IMR-90 (cell line): ENCODE results near the gene ARHGAP5. TPM values are rescaled to one million over a fixed set of nuclear protein-coding genes. Genes with fewer than 3 reads are reported as not detected.

Experiments
- ATAC-seq: fragments of 200-7000 bp; cut with Tn5 transposase; 2 replicates; pipeline ENCODE4 v1.9.1; 2020; ENCODE audit warnings: low read depth, mild to moderate bottlenecking, moderate library complexity
- BruUV-seq: library from RNA; stranded (reverse); fragments of 400-500 nt; replicated peaks from 2 replicates; lab custom pipeline; 2021; lab: Mats Ljungman, UMichigan
- CTCF ChIA-PET: fragments of 300-600 bp; formaldehyde crosslinking; extraction: SDS; loops from one replicate; lab custom pipeline; 2021; ENCODE audit warnings: antibody characterized with exemption; lab: Yijun Ruan, JAX
- POLR2A ChIA-PET: fragments of 300-600 bp; sonication (Branson Sonifier 250); formaldehyde crosslinking; loops from one replicate; lab custom pipeline; 2022; ENCODE audit warnings: antibody characterized with exemption; ENCODE audit not compliant: unreplicated experiment; lab: Charles Lee
- DNase-seq: peaks from one replicate; pipeline ENCODE4 v3.0.0; 2013
- H2AFZ ChIP-seq: replicated peaks from 2 replicates; pipeline ENCODE3; 2013; ENCODE audit warnings: low read length, mild to moderate bottlenecking; ENCODE audit not compliant: poor library complexity
- H2AK5ac ChIP-seq: 2 replicates; pipeline ENCODE4 v1.6.1; 2013; ENCODE audit warnings: low read depth, low read length, inconsistent platforms
- H2AK9ac ChIP-seq: replicated peaks from 2 replicates; pipeline ENCODE3; 2013; ENCODE audit warnings: mild to moderate bottlenecking, low read depth, low read length, moderate library complexity; ENCODE audit not compliant: poor library complexity
- H2BK120ac ChIP-seq: 2 replicates; pipeline ENCODE4 v1.6.1; 2013; ENCODE audit warnings: low read depth, low read length, inconsistent platforms
- H2BK15ac ChIP-seq: 3 replicates; pipeline ENCODE4 v1.6.1; 2013; ENCODE audit warnings: low read depth, low read length, inconsistent platforms
- H2BK20ac ChIP-seq: 2 replicates; pipeline ENCODE4 v1.6.1; 2013; ENCODE audit warnings: low read depth, mild to moderate bottlenecking, inconsistent platforms, low read length, moderate library complexity
- H2BK5ac ChIP-seq: 2 replicates; pipeline ENCODE4 v1.6.1; 2013; ENCODE audit warnings: mild to moderate bottlenecking, low read depth, low read length, inconsistent platforms; ENCODE audit not compliant: poor library complexity, severe bottlenecking
- H3K14ac ChIP-seq: replicated peaks from 2 replicates; pipeline ENCODE4 v1.6.1; 2013; ENCODE audit warnings: low read depth, low read length, inconsistent platforms
- H3K18ac ChIP-seq: 2 replicates; pipeline ENCODE4 v1.6.1; 2013; ENCODE audit warnings: low read depth, low read length, control low read depth
- H3K23ac ChIP-seq: 2 replicates; pipeline ENCODE4 v1.6.1; 2013; ENCODE audit warnings: low read depth, low read length, inconsistent platforms
- H3K27ac ChIP-seq: 2 replicates; pipeline ENCODE4 v1.5.1; 2013; ENCODE audit warnings: mild to moderate bottlenecking, control low read depth, low read length; ENCODE audit not compliant: insufficient read depth
- H3K27me3 ChIP-seq: 2 replicates; pipeline ENCODE4 v1.6.1; 2013; ENCODE audit warnings: low read length; ENCODE audit not compliant: control insufficient read depth, insufficient read depth
- H3K36me3 ChIP-seq: 2 replicates; pipeline ENCODE4 v1.6.1; 2013; ENCODE audit warnings: low read length, mixed read lengths; ENCODE audit not compliant: control insufficient read depth, insufficient read depth
- H3K4ac ChIP-seq: 2 replicates; pipeline ENCODE4 v1.6.1; 2013; ENCODE audit warnings: low read depth, low read length, inconsistent platforms
- H3K4me1 ChIP-seq: 2 replicates; pipeline ENCODE4 v1.6.1; 2013; ENCODE audit warnings: low read length, mixed read lengths; ENCODE audit not compliant: control insufficient read depth, insufficient read depth
- H3K4me2 ChIP-seq: 2 replicates; pipeline ENCODE4 v1.6.1; 2013; ENCODE audit warnings: low read depth, mild to moderate bottlenecking, control low read depth, low read length, moderate library complexity
- H3K4me3 ChIP-seq: 2 replicates; pipeline ENCODE4 v1.5.1; 2013; ENCODE audit warnings: low read depth, mild to moderate bottlenecking, control low read depth, low read length, moderate library complexity; ENCODE audit not compliant: insufficient read depth
- H3K56ac ChIP-seq: 2 replicates; pipeline ENCODE4 v1.6.1; 2013; ENCODE audit warnings: low read length, inconsistent platforms; ENCODE audit not compliant: insufficient read depth; ENCODE audit errors: extremely low read depth
- H3K79me1 ChIP-seq, 2 experiments: 2 replicates each; pipeline ENCODE4 v1.6.1; 2013; ENCODE audit warnings: low read length in 2 of 2, inconsistent platforms in 1 of 2, low read depth in 1 of 2
- H3K9ac ChIP-seq: 2 replicates; pipeline ENCODE4 v1.6.1; 2013; ENCODE audit warnings: low read depth, low read length, control low read depth
- H3K9me1 ChIP-seq: 2 replicates; pipeline ENCODE4 v1.6.1; 2013; ENCODE audit warnings: low read length, inconsistent platforms; ENCODE audit not compliant: insufficient read depth
- H3K9me3 ChIP-seq: 2 replicates; pipeline ENCODE4 v1.6.1; 2013; ENCODE audit warnings: low read length; ENCODE audit not compliant: control insufficient read depth, insufficient read depth
- H4K20me1 ChIP-seq: 2 replicates; pipeline ENCODE4 v1.6.1; 2013; ENCODE audit warnings: low read length, inconsistent platforms; ENCODE audit not compliant: insufficient read depth
- H4K5ac ChIP-seq: 2 replicates; pipeline ENCODE4 v1.6.1; 2013; ENCODE audit warnings: mild to moderate bottlenecking, low read depth, low read length, control low read depth
- H4K8ac ChIP-seq, 2 experiments: 2 replicates each; pipeline ENCODE4 v1.6.1; 2013; ENCODE audit warnings: low read depth in 2 of 2, low read length in 2 of 2, control low read depth in 1 of 2, inconsistent platforms in 1 of 2
- H4K91ac ChIP-seq: 2 replicates; pipeline ENCODE4 v1.6.1; 2013; ENCODE audit warnings: low read depth, low read length, inconsistent platforms; ENCODE audit not compliant: insufficient read depth
- BHLHE40 ChIP-seq: fragments of 150-350 bp; IDR thresholded peaks from 2 replicates; pipeline ENCODE4 v1.6.1; 2016; ENCODE audit warnings: mild to moderate bottlenecking, low read depth, low read length
- CEBPB ChIP-seq: IDR thresholded peaks from 2 replicates; pipeline ENCODE4 v1.6.1; 2012; ENCODE audit warnings: low read depth, low read length, improper control_type of control experiment
- CHD1 ChIP-seq: IDR thresholded peaks from 2 replicates; pipeline ENCODE4 v1.6.1; 2012; ENCODE audit warnings: low read depth, low read length, improper control_type of control experiment
- FOS ChIP-seq: fragments of 150-350 bp; IDR thresholded peaks from 2 replicates; pipeline ENCODE4 v1.6.1; 2016; ENCODE audit warnings: low read depth, low read length
- MAFK ChIP-seq: IDR thresholded peaks from 2 replicates; pipeline ENCODE4 v1.6.1; 2012; ENCODE audit warnings: low read depth, low read length, improper control_type of control experiment
- MAZ ChIP-seq: IDR thresholded peaks from 2 replicates; pipeline ENCODE4 v1.6.1; 2012; ENCODE audit warnings: low read depth, mild to moderate bottlenecking, low read length, improper control_type of control experiment, moderate library complexity, borderline replicate concordance
- MXI1 ChIP-seq: IDR thresholded peaks from 2 replicates; pipeline ENCODE4 v1.6.1; 2012; ENCODE audit warnings: low read depth, mild to moderate bottlenecking, low read length, moderate library complexity, borderline replicate concordance
- POLR2A ChIP-seq: IDR thresholded peaks from 2 replicates; pipeline ENCODE4 v1.6.1; 2012; ENCODE audit warnings: mild to moderate bottlenecking, low read depth, low read length
- RAD21 ChIP-seq: IDR thresholded peaks from 2 replicates; pipeline ENCODE4 v1.6.1; 2012; ENCODE audit warnings: low read length, improper control_type of control experiment
- RCOR1 ChIP-seq: IDR thresholded peaks from 2 replicates; pipeline ENCODE4 v1.6.1; 2012; ENCODE audit warnings: mild to moderate bottlenecking, low read length, improper control_type of control experiment; ENCODE audit not compliant: insufficient replicate concordance
- RFX5 ChIP-seq: IDR thresholded peaks from 2 replicates; pipeline ENCODE4 v1.8.0; 2012; ENCODE audit warnings: low read depth, mild to moderate bottlenecking, low read length, moderate library complexity
- WGBS, 2 experiments: methylation state at CpG; one replicate each; pipeline versions ENCODE4 v1.1.5 to v1.1.7; 2013; ENCODE audit warnings: missing lambda C conversion rate in 2 of 2; ENCODE audit not compliant: insufficient read length in 1 of 2; ENCODE audit errors: extremely low coverage in 2 of 2; 5-methylcytosine and 5-hydroxymethylcytosine counted together
- dilution Hi-C: fragments of 300-500 bp; cut with HindIII; formaldehyde crosslinking; loops from one replicate; pipeline ENCODE4 v1.14.3; 2018; ENCODE audit warnings: low sequenced_read_pairs; ENCODE audit not compliant: unreplicated experiment
- in situ Hi-C: fragments of 300-500 bp; cut with MboI; formaldehyde crosslinking; loops from 3 replicates; pipeline ENCODE4 v1.14.3; 2019; ENCODE audit warnings: low sequenced_read_pairs, inconsistent platforms, mixed read lengths
- intact Hi-C: fragments of 100-400 bp; cut with micrococcal nuclease; formaldehyde crosslinking; loops from 2 replicates; pipeline ENCODE4 v1.10.0; 2022
- polyA plus RNA-seq, 3 experiments: library from polyadenylated mRNA; depleted of rRNA; stranded (reverse); fragments of >200 nt; gene quantifications; 2 replicates each; pipeline ENCODE4 v1.2.3, GENCODE V29; 2012; ENCODE audit warnings: low replicate concordance in 1 of 3
- total RNA-seq: library from RNA; depleted of rRNA; stranded (reverse); fragments of >200 nt; gene quantifications from 2 replicates; pipeline ENCODE4 v1.2.3, GENCODE V29; 2012
- TF ChIP-seq, protein P1 (sequence below): conservative IDR thresholded peaks from 2 replicates; pipeline ENCODE4 v1.5.1; 2012; ENCODE audit warnings: mild to moderate bottlenecking, low read depth, low read length, improper control_type of control experiment
- TF ChIP-seq, protein P2 (sequence below): fragments of 150-350 bp; IDR thresholded peaks from 2 replicates; pipeline ENCODE4 v1.6.1; 2016; ENCODE audit warnings: low read depth, mild to moderate bottlenecking, low read length, moderate library complexity, borderline replicate concordance

Gene ARHGAP5
- total and polyA plus RNA-seq, 2 of the 4 experiments (the other 2 are of a cell fraction): 7.4 to 45.3 TPM

DNA sequence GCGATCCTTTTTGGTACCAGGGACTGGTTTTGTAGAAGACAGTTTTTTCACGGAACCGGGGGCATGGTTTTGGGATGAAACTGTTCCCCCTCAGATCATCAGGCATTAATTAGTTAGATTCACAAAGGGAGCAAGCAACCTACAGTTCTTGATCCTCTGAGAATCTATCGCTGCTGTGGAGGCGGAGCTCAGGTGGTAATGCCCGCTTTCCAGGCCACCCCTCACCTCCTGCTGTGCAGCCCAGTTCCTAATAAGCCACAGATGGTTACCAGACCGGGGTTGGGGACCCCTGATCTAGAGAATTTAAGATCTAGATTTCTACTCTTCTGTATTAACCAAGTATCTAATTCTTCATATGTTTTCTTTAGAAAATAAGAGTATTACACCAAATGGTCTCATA lies 4.8 kb downstream of the ARHGAP5 start:
- Histone ChIP-seq H4K8ac (no peak overlapping the region), H3K9ac (no peak overlapping the region), H2AK5ac (no peak overlapping the region), H2BK5ac (no peak overlapping the region), H3K27me3 (no peaks in the 10 kb centered on the region), H3K4me3 (no peak overlapping the region), H3K36me3 (0 out of 2 replicates have a peak, but pooled peaks cover 1% of the 10 kb centered on the region), H3K9me1 (no peaks in the 10 kb centered on the region), H4K20me1 (peaks cover 74% of the 10 kb centered on the region), H4K5ac (no peak overlapping the region), H3K18ac (no peak overlapping the region), H3K23ac (no peak overlapping the region), H3K4me2 (no peak overlapping the region), H2AFZ (no peak overlapping the region), H2BK120ac (no peak overlapping the region), H2BK20ac (no peak overlapping the region), H3K4me1 (peaks cover 4% of the 10 kb centered on the region), H4K91ac (no peak overlapping the region), H3K14ac (no peak overlapping the region), H3K4ac (no peak overlapping the region), H3K56ac (no peak overlapping the region), H3K9me3 (no peaks in the 10 kb centered on the region), H2BK15ac (no peak overlapping the region), H3K27ac (no peak overlapping the region), H2AK9ac (no peak overlapping the region), H3K79me1 (peaks cover 15 to 44% of the 10 kb centered on the region in 2 experiments)
- TF ChIP-seq RCOR1 (no peak), POLR2A (no peak), MAFK (no peak), CEBPB (no peak), RAD21 (no peak), FOS (no peak), MXI1 (no peak), CHD1 (no peak), BHLHE40 (no peak), RFX5 (no peak), MAZ (no peak)
- TF ChIP-seq, protein P1, sequence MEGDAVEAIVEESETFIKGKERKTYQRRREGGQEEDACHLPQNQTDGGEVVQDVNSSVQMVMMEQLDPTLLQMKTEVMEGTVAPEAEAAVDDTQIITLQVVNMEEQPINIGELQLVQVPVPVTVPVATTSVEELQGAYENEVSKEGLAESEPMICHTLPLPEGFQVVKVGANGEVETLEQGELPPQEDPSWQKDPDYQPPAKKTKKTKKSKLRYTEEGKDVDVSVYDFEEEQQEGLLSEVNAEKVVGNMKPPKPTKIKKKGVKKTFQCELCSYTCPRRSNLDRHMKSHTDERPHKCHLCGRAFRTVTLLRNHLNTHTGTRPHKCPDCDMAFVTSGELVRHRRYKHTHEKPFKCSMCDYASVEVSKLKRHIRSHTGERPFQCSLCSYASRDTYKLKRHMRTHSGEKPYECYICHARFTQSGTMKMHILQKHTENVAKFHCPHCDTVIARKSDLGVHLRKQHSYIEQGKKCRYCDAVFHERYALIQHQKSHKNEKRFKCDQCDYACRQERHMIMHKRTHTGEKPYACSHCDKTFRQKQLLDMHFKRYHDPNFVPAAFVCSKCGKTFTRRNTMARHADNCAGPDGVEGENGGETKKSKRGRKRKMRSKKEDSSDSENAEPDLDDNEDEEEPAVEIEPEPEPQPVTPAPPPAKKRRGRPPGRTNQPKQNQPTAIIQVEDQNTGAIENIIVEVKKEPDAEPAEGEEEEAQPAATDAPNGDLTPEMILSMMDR: no peak
- TF ChIP-seq, protein P2, sequence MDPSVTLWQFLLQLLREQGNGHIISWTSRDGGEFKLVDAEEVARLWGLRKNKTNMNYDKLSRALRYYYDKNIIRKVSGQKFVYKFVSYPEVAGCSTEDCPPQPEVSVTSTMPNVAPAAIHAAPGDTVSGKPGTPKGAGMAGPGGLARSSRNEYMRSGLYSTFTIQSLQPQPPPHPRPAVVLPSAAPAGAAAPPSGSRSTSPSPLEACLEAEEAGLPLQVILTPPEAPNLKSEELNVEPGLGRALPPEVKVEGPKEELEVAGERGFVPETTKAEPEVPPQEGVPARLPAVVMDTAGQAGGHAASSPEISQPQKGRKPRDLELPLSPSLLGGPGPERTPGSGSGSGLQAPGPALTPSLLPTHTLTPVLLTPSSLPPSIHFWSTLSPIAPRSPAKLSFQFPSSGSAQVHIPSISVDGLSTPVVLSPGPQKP: no peak
- ChIA-PET CTCF (no interaction called here), POLR2A (no interaction called here)
- ATAC-seq (no peak), DNase-seq (no peak)
- in situ Hi-C loops: no loop called here
- no TSS peak for BruUV-seq
- 100% methylated on average over 1 of the region's 7 CpGs; no CpG with 5 or more reads in 1 of the 2 experiments for whole genome bisulfite sequencing, 2 experiments
- intact Hi-C loops: no loop called here
- dilution Hi-C loops: no loop called here
